A673 (cell line): ENCODE measurements around the gene ESRRB. TPM values are rescaled to one million over a fixed set of nuclear protein-coding genes. Genes with fewer than 3 reads are reported as not detected.

Experiments used
- BruUV-seq: library from RNA; stranded (reverse); fragments of 400-500 nt; replicated peaks from 2 replicates; lab custom pipeline; 2021; lab: Mats Ljungman, UMichigan
- CTCF ChIA-PET: fragments of 300-600 bp; sonication (Branson Sonifier 250); formaldehyde crosslinking; loops from one replicate; lab custom pipeline; 2022; ENCODE audit warnings: antibody characterized with exemption; lab: Charles Lee
- POLR2A ChIA-PET: fragments of 300-600 bp; sonication (Branson Sonifier 250); formaldehyde crosslinking; loops from one replicate; lab custom pipeline; 2022; ENCODE audit warnings: antibody characterized with exemption; ENCODE audit not compliant: low non-redundant PET; lab: Charles Lee
- DNase-seq: peaks from one replicate; pipeline ENCODE4 v3.0.0-alpha.2; 2015; ENCODE audit warnings: low spot score
- H3K27ac ChIP-seq: fragments of 200-600 bp; sonication (generic); 2 replicates; pipeline ENCODE4 v1.5.1; 2016; ENCODE audit warnings: mixed run types, low read depth, mild to moderate bottlenecking, mixed read lengths, antibody characterized with exemption, low read length; ENCODE audit not compliant: poor library complexity, severe bottlenecking
- H3K27me3 ChIP-seq: fragments of 200-600 bp; sonication (generic); replicated peaks from 2 replicates; pipeline ENCODE4 v1.6.1; 2017; ENCODE audit warnings: mixed run types, low read depth, mild to moderate bottlenecking, mixed read lengths, antibody characterized with exemption, low read length; ENCODE audit not compliant: insufficient read depth, poor library complexity
- H3K36me3 ChIP-seq: fragments of 200-600 bp; sonication (generic); 2 replicates; pipeline ENCODE4 v1.6.1; 2016; ENCODE audit warnings: mixed run types, mild to moderate bottlenecking, mixed read lengths, antibody characterized with exemption, low read length; ENCODE audit not compliant: insufficient read depth, poor library complexity, severe bottlenecking
- H3K4me1 ChIP-seq: fragments of 200-600 bp; sonication (generic); 2 replicates; pipeline ENCODE4 v1.6.1; 2017; ENCODE audit warnings: mixed run types, mild to moderate bottlenecking, mixed read lengths, antibody characterized with exemption, low read length; ENCODE audit not compliant: insufficient read depth, poor library complexity, severe bottlenecking
- H3K4me3 ChIP-seq: fragments of 200-600 bp; sonication (generic); 2 replicates; pipeline ENCODE4 v1.5.1; 2016; ENCODE audit warnings: low read depth, mixed run types, mild to moderate bottlenecking, mixed read lengths, low read length; ENCODE audit not compliant: poor library complexity, severe bottlenecking
- H3K9me3 ChIP-seq: fragments of 200-600 bp; sonication (generic); 2 replicates; pipeline ENCODE4 v1.6.1; 2016; ENCODE audit warnings: mixed run types, low read depth, mild to moderate bottlenecking, mixed read lengths, antibody characterized with exemption, low read length; ENCODE audit not compliant: poor library complexity, severe bottlenecking
- EZH2 ChIP-seq: fragments of 200-600 bp; sonication (generic); IDR thresholded peaks from 2 replicates; pipeline ENCODE4 v1.6.1; 2017; ENCODE audit warnings: borderline replicate concordance, low read depth, mild to moderate bottlenecking, mixed read lengths, antibody characterized with exemption, low read length; ENCODE audit not compliant: poor library complexity, severe bottlenecking
- intact Hi-C: fragments of 100-400 bp; cut with micrococcal nuclease; formaldehyde crosslinking; loops from one replicate; pipeline ENCODE4 v1.10.0; 2022; ENCODE audit not compliant: unreplicated experiment
- total RNA-seq: library from RNA; stranded (reverse); gene quantifications from 2 replicates; pipeline ENCODE4 v1.2.3, GENCODE V29; 2021
- TF ChIP-seq, protein P1 (sequence below): fragments of 300-800, 200-600 bp; sonication (generic); conservative IDR thresholded peaks from 2 replicates; pipeline ENCODE4 v1.5.1; 2017; ENCODE audit warnings: low read depth, mild to moderate bottlenecking, antibody characterized with exemption, low read length, moderate library complexity, mixed read lengths

ESRRB gene
- total RNA-seq, 1 experiment from 2014 or later: 0.47 TPM

DNA sequence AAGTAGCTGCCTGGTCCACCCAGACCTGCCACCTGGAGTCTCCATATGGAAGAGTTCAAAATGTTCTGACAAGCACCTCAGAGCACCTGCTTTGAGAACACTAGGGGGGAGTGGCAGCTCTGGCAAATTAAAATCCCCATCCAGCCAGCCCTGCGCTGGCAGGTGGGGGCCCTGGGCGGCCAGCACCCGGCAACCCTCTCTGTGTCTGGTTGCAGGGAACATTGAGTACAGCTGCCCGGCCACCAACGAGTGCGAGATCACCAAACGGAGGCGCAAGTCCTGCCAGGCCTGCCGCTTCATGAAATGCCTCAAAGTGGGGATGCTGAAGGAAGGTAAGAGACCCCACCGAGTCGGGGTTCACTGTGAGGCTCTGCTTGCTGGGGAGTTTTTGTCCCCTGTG lies 86.4 kb downstream of the ESRRB start:
- CTCF ChIA-PET: no interaction called here
- no peaks in the 10 kb centered on the region for H3K9me3 ChIP-seq
- intact Hi-C loops: no loop called here
- POLR2A ChIA-PET: no interaction called here
- H3K36me3 ChIP-seq: no peaks in the 10 kb centered on the region
- TF ChIP-seq, protein P1, sequence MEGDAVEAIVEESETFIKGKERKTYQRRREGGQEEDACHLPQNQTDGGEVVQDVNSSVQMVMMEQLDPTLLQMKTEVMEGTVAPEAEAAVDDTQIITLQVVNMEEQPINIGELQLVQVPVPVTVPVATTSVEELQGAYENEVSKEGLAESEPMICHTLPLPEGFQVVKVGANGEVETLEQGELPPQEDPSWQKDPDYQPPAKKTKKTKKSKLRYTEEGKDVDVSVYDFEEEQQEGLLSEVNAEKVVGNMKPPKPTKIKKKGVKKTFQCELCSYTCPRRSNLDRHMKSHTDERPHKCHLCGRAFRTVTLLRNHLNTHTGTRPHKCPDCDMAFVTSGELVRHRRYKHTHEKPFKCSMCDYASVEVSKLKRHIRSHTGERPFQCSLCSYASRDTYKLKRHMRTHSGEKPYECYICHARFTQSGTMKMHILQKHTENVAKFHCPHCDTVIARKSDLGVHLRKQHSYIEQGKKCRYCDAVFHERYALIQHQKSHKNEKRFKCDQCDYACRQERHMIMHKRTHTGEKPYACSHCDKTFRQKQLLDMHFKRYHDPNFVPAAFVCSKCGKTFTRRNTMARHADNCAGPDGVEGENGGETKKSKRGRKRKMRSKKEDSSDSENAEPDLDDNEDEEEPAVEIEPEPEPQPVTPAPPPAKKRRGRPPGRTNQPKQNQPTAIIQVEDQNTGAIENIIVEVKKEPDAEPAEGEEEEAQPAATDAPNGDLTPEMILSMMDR: no peak
- no peak for TF ChIP-seq EZH2
- no peak for DNase-seq
- no peaks in the 10 kb centered on the region for H3K27me3 ChIP-seq
- no peak overlapping the region for H3K27ac ChIP-seq
- BruUV-seq: no TSS peak
- no peak overlapping the region for H3K4me3 ChIP-seq
- no peaks in the 10 kb centered on the region for H3K4me1 ChIP-seq

DNA sequence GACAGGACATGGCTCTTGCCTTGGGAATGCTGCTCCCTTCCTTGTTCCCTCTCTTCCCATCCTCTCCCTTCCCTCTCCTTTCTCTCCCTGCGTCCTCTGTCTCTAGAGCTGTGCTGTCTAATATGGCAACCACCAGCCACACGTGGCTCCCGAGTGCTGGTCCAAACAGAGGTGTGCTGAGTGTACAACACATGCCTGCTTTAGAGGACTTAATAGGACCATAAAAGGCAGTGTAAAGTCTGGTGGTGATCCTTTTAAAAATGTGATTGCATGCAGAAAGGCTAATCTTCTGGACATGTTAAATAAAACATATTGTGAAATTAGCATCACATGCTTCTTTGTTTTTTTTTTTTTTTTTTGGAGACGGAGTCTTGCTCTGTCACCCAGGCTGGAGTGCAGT lies 87.2 kb downstream of the ESRRB start:
- Histone ChIP-seq H3K4me3 (no peak overlapping the region), H3K9me3 (no peaks in the 10 kb centered on the region), H3K36me3 (no peaks in the 10 kb centered on the region), H3K27ac (no peak overlapping the region), H3K4me1 (no peaks in the 10 kb centered on the region), H3K27me3 (no peaks in the 10 kb centered on the region)
- no TSS peak for BruUV-seq
- POLR2A ChIA-PET: no interaction called here
- DNase-seq: no peak
- CTCF ChIA-PET: no interaction called here
- no peak for TF ChIP-seq EZH2
- TF ChIP-seq, protein P1: no peak
- intact Hi-C loops: no loop called here

DNA sequence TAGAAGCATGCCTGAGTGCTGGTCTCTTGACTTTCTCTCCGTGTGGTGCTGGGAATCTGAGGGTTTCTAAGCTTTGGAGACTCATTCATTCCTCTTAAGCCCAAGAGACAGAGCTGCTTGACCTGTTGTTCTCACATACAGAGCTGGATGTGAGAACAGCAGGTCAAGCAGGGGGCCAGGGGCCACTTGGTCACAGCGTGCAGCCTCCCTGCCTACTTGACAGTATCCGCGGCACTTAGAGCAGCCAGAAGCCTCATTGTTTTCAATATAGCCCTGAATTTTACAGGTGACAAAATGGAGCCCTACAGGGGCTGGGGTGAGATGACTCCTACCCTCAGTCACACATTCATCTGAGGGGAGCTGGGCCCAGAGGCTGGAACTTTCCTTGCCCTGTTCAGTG lies 88.9 kb downstream of the ESRRB start:
- intact Hi-C loops: no loop called here
- no peak for DNase-seq
- BruUV-seq: no TSS peak
- Histone ChIP-seq H3K4me1 (no peaks in the 10 kb centered on the region), H3K27me3 (no peaks in the 10 kb centered on the region), H3K9me3 (no peaks in the 10 kb centered on the region), H3K27ac (no peak overlapping the region), H3K36me3 (no peaks in the 10 kb centered on the region), H3K4me3 (no peak overlapping the region)
- CTCF ChIA-PET: no interaction called here
- TF ChIP-seq EZH2: no peak
- TF ChIP-seq, protein P1: no peak
- POLR2A ChIA-PET: no interaction called here
